Ammon's horn (tissue), 1 donor: ENCODE results near the gene PPP2R3A.
"Not testable (repeated sequence)": the region's sequence is repeated elsewhere in the genome, so short reads cannot be mapped to it uniquely, and the experiment has no call there.

Experiments used
- DNase-seq: peaks from one replicate; pipeline ENCODE4 v3.0.0-alpha.2; 2016; ENCODE audit warnings: low spot score

PPP2R3A gene

GRCh38 chr3:136149667-136150066 lies 184.1 kb downstream of the PPP2R3A start:
- no peak for DNase-seq

GRCh38 chr3:136151219-136151618 lies 185.7 kb downstream of the PPP2R3A start:
- no peak for DNase-seq

GRCh38 chr3:136152176-136152843 lies 186.8 kb downstream of the PPP2R3A start:
- no peak for DNase-seq

- no peak for DNase-seq
Measured at GRCh38 chr3:136152963-136153362, 187.4 kb downstream of the PPP2R3A start.

GRCh38 chr3:136161516-136161915 lies 196.0 kb downstream of the PPP2R3A start:
- DNase-seq, result no peak

GRCh38 chr3:136162322-136162721 lies 196.8 kb downstream of the PPP2R3A start:
- no peak for DNase-seq

GRCh38 chr3:136163607-136164006 lies 198.1 kb downstream of the PPP2R3A start:
- not testable (repeated sequence) for DNase-seq

- no peak for DNase-seq
Measured at GRCh38 chr3:136166507-136166906, 201.0 kb downstream of the PPP2R3A start.

GRCh38 chr3:136168236-136168635 lies 202.7 kb downstream of the PPP2R3A start:
- not testable (repeated sequence) for DNase-seq

GRCh38 chr3:136171097-136171542 lies 205.6 kb downstream of the PPP2R3A start:
- no peak for DNase-seq

- DNase-seq, result no peak
Measured at GRCh38 chr3:136173939-136174490, 208.5 kb downstream of the PPP2R3A start.

- DNase-seq, result no peak
Measured at GRCh38 chr3:136177876-136178275, 212.3 kb downstream of the PPP2R3A start.

GRCh38 chr3:136181741-136182140 lies 216.2 kb downstream of the PPP2R3A start:
- no peak for DNase-seq

GRCh38 chr3:136184703-136185102 lies 219.2 kb downstream of the PPP2R3A start:
- DNase-seq, result no peak

- no peak for DNase-seq
Measured at GRCh38 chr3:136186344-136186743, 220.8 kb downstream of the PPP2R3A start.

- DNase-seq, result no peak
Measured at GRCh38 chr3:136186846-136187245, 221.3 kb downstream of the PPP2R3A start.

GRCh38 chr3:136187868-136188267 lies 222.3 kb downstream of the PPP2R3A start:
- DNase-seq, result no peak

GRCh38 chr3:136189043-136189442 lies 223.5 kb downstream of the PPP2R3A start:
- DNase-seq, result no peak

GRCh38 chr3:136189859-136190617 lies 224.5 kb downstream of the PPP2R3A start:
- no peak for DNase-seq

- DNase-seq, result not testable (repeated sequence)
Measured at GRCh38 chr3:136192195-136192594, 226.7 kb downstream of the PPP2R3A start.

- no peak for DNase-seq
Measured at GRCh38 chr3:136192831-136193230, 227.3 kb downstream of the PPP2R3A start.

GRCh38 chr3:136193278-136194054 lies 227.9 kb downstream of the PPP2R3A start:
- DNase-seq, result no peak
